Measurements from ENCODE around the gene CYB5D1.

- TF ChIP-seq POLR2AphosphoS5 (IDR thresholded peaks at IDR 0.05) (no peak), CTCF (IDR thresholded peaks at IDR 0.05) (no peak)
Measured at GRCh38 chr17:7887038-7887481, 29.3 kb downstream of the CYB5D1 start.

All from prostate gland (tissue), 2 donors.